CD4-positive, alpha-beta T cell treated with Interferon alpha-2 for 1 hour (primary cell): ENCODE data around the gene ABCG4.
A peak's percentile ranks its signal among the peaks of the same experiment; 100 is the strongest.
"Not testable (repeated sequence)": the region's sequence is repeated elsewhere in the genome, so short reads cannot be mapped to it uniquely, and the experiment has no call there.

Experiments used
- DNase-seq, 2 donors: peaks; one replicate each; pipeline ENCODE4 v3.0.0-alpha.2; 2020 to 2022

The ABCG4 gene

DNA sequence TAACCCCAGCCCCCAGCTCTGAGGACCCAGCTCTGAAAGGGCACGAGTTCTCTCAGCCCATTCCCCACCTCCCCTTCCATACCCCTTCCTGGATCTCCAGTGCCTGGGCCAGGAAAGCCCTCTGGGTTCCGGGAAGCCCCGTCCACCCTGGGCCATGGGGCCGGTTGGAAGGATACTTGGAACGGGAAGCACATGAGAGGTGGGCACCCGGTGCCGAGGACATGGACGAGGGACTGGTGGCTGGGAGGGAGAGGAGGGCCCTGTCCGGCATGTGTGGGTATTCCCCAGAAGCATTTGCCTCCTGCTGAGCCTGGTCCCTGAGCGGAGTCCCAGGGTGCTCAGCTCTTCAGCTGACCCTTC, 32.6 kb upstream of the ABCG4 start:
- no peak for DNase-seq

DNA sequence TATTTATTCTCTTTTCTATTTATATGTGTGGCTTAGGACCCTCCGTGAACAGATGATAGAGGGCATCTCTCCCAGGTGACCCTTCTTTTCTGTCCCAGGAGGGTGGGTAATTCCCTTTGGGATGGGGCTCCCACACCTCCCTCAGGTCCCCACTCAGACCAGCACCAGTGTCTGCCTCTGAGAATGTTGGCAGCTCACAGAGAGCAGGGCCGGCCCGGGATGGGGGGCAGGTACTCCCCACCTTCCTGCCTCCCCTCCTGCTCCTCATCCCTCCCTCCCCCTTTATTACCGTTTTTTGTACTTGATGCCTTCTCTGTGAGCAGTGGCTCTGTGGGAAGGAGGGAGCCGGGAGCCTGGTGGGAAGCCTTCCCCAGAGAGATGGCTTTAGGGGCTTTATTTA, 32.3 kb upstream of the ABCG4 start:
- no peak for DNase-seq

DNA sequence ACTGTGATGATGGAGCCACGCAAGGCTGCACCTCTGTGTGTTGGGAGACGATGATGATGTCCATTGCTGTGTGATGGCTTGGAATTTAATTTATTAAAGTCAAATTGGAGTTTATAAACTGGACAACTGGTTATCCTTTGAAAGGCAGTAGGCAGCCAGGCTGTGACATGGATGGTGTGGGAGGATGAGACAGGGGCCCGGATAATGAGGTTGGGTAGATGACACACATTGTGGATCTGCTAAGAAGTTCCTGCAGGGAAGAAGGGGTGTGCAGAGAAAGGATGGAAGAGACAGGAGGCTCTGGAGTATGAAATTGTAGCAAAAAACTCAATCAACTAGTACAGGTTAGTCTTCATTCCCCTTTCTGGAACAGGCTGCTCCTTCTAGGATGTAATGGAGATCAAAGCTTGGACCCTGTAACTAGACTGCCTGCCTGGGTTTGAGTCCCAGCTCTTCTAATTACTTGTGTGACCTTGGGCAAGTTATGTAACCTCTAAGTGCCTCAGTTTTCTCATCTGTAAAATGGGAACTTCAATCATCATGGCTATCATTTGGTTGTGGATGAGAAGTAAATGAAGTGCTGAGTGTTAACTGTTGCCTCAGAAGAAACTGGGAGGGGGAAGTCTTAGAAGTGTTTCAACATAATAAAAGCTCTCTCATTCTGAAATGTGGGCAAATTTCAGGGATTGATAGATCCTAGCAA, 31.7 kb upstream of the ABCG4 start:
- DNase-seq: no peak

DNA sequence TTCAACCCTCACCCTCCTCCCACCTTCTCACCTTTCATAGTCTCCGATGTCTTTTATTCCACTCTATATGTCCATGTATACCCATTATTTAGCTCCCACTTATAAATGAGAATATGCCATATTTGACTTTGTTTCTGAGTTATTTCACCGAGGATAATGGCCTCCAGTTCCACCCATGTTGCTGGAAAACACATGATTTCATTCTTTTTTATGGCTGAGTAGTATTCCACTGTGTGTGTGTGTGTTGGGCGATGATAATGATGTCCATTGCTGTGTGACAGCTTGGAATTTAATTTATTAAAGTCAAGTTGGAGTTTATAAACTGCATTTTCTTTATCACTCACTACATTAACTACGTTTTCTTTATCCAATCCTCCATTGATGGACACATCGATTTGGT, 30.6 kb upstream of the ABCG4 start:
- no peak for DNase-seq

DNA sequence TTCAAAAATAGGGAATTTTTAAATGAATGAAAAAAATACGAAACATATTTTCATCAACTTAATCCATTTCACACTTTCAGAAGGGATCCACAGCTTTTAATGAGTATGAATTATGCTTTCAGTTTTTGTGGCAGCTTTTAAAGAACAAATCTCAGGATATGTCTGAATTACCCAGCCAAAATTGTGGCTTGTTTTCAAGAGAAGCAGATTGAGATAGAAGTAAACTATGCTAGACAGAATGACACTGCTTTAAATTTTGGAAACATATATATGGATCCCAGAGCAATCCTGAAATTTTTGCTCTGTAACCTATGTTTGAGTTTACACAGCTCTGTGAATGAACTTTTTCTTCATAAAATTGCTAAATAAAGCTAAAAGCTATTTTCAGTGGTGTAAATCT, 29.9 kb upstream of the ABCG4 start:
- DNase-seq: no peak

DNA sequence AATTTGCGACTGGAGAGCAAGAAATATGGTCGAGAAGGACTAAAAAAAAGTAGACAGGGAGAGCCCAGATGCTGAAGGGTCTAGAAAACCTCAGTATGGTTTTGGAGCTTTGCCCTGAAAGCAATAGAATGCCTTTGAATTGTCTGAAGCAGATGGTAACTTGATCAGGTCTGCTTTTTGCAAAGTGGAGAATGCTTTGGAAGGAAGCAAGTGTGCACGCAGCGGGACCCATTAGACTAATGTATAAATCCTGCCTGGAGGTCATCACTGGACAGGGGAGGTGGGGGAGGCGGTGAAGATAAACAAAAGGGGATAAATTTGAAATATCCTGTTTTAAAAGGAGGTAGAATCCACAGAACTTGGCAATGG, 28.2 kb upstream of the ABCG4 start:
- DNase-seq: no peak

DNA sequence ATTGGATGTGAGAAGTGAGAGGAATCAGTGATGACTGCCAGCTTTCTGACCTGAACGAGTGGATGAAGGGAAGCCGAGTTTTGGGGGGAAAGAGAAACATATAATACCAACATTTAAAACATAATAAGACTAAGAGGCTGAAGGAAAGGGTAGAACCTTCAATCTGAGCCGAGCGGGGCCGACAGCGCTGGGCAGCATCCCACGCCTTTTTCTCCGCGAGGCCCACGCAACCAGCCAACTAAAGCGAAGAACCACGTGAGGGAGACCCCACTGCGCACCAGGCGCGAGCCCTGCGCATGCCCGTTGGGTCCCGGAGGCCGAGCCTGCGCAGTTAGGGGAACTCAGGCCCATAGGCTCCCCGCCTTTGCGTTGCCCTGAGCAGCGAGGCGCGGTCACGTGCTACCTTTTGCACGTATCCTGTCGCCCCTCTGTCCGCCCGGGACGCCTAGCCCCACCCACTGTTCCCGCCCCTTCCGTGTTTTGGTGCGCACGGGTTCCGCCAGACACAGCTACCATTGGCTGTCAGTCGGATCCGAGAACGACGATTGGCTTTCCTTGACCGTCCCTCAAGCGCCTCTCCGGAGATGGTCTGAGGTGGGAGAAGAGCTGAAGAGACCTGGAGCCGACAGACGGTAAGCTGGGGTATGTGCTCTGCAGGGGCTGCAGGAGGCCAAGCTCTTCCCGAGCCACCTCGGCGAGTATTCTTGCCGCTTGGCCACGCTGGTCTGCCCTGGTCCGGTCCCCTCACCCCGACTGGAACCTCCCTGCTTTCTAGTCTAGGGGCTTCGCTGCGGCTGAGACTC, 27.6 kb upstream of the ABCG4 start, which contains the start of gene HINFP:
Gene HINFP, plus strand, starts transcription at position 573 of the 803 bp plus-strand sequence. CDS start 5,365 bp downstream, outside the sequence.
- DNase-seq: peak; percentile 100

DNA sequence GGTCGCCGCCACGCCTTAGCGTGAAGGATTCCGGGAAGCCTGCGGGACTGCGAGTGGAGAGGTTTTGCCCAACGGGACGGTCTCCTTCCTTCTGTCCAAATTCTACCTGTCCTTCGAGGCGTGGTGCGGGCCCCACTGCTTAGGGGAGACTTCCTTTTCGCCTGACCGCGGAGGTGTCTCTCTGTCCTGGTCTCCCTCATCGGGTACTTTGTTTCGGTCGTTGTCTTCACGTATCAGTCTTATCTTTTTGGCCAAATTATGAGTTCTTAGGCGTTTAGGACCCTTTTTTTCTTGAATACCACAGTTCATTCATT, 27.1 kb upstream of the ABCG4 start:
- no peak for DNase-seq

DNA sequence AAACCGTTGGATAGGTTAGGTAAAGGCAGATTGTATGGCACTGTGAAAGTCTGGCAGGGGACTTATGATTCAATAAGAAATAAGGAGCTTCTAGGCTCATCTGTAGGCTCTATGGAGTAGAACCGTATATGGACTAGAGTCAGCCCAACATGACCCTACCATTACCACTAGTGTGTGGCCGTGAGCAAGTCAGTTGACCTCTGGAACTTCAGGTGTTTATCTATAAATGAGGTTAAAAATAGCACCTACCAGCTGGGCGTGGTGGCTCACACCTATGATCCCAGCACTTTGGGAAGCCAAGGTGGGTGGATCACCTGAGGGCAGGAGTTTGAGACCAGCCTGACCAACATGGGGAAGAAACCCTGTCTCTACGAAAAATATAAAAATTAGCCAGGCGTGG, 23.0 kb upstream of the ABCG4 start:
- DNase-seq: no peak

DNA sequence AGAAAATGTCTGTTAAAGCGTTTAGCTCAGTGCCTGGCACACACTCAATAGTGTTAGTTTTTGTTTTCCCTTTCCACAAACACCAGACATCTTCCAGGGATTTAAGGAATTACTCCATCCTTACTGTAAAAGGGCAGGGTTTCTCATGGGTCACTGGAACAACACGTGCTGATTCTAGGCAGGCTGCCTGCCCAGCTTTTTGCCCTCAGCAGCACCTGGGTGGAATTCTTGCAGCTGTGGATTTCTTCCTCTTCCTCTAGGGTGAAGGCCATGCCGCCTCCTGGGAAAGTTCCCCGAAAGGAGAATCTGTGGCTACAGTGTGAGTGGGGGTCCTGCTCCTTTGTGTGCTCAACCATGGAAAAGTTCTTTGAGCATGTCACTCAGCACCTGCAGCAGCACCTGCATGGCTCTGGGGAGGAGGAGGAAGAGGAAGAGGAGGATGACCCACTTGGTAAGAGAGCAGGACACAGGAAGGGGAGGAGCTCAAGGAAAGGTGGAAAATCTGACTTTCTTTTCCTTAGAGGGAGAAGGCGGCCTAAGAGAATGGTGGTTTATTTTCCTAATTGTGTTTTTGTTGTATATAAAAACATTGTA, 22.1 kb upstream of the ABCG4 start:
- no peak for DNase-seq

DNA sequence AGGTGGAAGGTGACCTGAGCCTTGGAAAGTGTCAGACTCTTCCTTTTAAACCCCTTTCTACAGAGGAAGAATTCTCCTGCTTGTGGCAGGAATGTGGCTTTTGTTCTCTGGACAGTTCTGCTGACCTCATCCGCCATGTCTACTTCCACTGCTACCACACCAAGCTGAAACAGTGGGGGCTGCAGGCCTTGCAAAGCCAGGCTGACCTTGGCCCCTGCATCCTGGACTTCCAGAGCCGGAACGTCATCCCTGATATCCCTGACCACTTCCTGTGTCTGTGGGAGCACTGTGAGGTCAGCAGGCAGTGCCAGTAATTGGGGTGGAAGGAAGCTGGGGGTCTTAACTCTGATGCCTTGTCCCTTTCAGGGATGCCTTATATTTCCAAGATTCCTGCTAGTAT, 18.2 kb upstream of the ABCG4 start:
- DNase-seq: no peak

DNA sequence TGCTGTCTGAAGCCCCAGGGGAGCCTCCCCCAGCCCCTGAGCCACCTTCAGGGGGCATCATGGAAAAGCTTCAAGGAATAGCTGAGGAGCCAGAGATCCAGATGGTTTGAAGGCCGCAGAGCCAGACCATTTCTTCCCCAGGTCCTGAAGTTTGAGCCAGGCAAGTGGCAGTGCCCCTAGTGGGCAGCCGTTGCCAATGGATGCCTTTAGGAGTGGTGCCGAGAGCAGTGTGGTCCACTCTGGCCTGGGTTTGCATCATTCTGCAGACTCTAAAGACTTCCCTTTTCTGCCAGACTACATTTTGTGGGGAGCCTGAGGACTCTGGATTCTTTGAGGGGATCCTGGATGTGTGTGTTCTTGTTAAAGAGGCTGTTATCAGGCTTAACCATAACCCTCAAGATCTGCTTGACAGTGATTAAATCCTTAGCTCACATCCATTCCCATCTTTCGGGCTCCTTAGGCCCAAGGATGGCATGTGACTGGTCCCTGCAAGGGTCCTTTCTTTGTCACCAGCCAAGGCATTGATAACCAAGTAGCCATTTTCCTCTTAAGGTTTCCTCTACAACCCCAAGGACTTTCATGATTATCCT, 14.4 kb upstream of the ABCG4 start:
- DNase-seq: peak in 1 of 2 donors; percentile 24

DNA sequence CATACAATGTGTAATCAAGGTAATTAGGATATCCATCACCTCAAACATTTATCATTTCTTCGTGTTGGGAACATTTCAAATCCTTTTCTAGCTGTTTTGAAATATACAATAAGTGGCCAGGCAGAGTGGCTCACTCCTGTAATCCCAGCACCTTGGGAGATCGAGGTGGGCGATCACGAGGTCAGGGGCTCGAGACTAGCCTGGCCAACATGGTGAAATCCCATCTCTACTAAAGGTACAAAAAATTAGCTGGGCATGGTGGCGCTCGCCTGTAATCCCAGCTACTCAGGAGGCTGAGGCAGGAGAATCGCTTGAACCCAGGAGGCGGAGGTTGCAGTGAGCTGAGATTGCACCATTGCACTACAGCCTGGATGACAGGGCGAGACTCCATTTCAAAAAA, 9.6 kb upstream of the ABCG4 start:
- DNase-seq: not testable (repeated sequence)

DNA sequence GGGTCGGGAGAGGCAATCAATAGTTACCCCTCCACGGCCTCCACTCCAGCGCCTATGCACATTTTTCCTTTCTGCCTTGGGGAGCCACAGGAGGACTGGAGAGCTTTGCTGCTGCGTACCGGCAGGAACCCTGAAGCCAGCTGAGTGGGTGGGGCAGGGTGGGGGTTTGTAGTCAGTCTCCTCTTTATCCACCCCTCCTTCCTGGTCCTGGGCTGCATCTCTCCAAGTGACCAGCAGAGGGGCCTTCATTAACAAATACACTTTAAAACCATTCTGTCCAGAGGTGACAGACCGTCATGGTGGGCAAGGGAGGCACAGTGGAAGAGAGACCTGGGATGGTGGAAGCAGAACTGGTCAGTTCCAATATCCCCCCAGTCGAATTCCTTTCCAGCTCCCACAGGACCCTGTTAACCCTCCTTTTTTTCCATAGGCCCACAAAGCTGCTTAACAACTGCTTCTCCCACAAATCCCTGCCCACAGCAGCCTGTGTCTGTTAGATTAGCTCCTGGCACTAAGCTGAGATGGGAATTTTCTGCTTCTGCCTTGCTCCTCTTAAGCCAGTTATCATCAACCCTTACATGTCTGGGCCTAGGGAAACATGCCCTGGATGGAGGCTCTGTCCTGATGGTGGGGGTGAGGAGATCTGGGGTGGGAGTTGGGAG, 3.9 kb upstream of the ABCG4 start:
- DNase-seq: peak; percentile 42 to 45

DNA sequence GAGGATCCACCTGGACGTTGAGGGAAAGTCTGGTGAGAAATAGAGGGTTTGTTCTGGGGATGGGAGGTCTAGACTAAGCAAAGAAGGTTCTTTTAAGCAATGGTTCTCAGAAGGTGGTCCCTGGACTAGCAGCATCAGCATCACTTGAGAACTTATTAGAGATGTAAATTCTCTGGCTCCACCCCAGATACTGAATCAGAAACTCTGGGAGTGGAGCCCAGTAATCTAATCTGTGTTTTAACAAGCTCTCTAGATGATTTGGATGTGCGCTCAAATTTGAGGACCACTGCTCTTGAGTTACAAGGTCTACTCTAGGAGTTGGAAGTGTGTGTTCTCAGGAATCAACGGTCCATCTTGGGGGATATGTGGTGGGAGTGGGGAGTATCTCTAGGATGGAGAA, 3.3 kb upstream of the ABCG4 start:
- no peak for DNase-seq

DNA sequence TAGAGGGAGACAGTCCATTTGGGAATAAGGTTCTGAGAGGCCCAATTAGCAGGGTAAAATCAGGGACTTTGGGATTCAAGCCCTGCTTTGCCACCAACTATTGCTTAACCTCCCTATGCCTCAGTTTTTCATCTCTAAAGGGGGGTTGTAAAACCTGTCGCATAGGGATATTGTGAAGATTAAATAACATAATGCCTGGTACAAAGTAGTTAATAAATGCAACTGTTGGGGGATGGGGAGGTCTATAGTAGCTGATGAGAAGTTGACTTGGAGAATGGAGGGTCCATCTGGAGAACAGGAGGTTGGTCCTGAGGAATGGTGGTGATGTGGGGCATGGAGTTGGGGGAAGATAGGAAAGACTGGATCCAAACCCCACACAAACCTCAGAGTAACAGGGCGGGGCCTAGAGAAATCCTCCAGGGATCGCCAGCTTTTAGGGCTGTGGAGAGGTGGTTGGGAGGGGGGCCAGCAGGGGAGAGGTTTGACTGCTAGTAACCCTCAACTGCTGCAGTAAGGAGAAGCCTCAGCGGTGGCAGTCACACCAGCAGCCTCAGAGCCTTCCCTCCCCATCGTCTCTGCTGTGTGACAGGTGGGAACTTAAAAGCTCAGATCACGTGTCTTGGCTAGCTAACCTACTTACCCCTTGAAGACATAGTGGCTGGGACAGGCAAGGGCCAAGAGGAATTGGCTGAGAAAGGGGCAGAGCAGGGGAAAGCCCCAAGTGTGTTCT, 1.1 kb upstream of the ABCG4 start:
- no peak for DNase-seq

DNA sequence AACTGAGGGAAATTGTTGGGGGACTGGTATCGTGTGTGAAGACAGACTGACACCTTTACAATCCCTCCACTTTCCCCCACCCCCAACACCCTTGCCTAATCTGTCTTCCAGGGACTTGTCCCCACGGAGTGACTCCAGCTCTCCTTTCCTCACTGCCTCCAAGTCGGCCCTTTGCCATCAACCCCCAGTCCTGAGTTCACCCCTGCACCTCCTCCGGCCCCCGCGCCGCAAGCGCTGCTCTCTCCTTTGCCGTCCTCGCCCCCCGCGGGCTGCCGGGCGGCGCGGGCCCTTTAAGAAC, 183 bp upstream of the ABCG4 start:
- DNase-seq: no peak

DNA sequence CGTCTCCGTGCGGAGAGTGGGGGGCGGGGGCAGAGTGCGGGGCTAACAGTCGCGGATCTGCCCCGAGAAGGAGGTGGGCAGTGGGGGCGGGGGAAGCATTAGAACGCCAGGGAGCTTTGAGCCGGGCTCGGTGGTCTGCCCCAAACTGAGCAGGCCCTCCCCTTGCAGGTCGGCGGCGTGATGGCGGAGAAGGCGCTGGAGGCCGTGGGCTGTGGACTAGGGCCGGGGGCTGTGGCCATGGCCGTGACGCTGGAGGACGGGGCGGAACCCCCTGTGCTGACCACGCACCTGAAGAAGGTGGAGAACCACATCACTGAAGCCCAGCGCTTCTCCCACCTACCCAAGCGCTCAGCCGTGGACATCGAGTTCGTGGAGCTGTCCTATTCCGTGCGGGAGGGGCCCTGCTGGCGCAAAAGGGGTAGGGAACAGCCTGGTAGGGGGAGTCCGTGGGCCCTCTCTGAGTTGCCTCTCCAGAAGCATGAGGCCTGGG, 979 bp downstream of the ABCG4 start:
- DNase-seq: no peak

DNA sequence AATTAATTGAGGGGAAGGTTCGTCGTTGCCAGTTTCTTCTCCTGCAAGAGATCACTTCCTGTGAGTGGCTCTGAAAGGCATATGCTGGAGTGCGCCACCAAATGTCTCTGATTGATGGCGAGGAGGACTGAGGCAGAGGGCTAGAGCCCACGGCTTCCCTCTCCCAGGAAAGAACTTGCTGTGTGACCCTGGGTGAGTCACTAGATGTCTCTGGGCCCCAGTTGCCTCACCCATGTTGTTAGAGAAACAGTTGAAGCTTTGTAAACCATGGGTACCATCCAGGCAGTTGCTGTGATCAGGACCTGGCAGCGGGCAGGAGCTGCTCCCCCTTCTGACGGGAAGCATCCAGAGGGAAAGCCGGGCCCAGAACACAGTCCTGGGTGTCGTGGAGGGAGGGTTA, 3.2 kb downstream of the ABCG4 start:
- DNase-seq: no peak

DNA sequence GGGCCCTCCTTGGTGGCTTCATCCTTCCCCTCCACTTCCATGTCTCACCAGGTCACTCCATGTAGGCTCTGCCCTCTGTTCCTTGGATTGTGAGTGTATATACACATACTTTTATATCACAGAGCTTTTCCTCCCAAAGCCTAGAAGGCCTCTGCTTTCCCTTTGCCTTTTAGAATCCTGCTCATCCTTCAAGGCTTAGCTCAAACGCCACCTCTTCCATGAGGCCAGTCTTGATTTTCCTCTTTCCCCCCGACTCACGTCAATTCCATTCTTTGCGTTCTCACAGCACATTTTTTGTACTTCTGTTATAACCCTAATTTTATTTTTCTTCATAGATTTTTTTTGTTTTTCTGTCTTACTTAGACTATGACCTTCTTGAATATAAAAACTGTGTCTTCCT, 3.8 kb downstream of the ABCG4 start:
- no peak for DNase-seq

DNA sequence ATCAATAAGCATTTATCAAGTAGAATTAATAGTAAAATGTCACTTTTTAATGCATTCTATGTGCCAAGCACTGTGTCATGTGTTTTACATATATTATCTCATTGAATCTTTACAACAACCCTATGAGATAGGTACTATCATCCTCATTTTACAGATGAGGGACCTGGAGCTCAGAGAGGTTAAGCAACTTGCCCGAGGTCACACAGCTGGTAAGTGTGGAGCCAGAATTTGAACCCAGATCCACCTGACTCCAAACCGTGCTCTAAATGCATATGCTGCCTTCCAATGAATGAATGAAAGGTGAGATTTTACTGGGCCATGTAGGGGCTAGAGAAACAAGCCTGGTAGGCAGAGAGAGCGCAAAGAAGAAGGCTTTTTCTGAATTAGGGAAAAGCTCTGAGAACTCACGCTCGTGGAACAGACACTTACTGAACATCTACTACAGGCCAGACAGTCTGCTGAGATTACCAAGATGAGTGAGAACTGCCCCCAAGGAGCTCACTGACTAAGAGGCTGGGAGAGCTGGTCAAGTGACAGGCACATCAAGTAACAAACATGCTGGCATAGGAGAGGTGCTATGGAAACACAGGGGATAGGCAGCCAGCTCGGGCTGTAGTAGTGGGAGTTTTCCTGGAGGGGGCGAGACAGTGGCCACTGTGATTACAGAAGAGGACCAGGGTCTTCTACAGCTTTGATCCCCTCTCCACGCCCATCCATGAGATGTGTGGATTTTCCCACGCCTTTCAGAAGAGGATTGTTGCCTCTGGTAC, 4.4 kb downstream of the ABCG4 start:
- DNase-seq: no peak

DNA sequence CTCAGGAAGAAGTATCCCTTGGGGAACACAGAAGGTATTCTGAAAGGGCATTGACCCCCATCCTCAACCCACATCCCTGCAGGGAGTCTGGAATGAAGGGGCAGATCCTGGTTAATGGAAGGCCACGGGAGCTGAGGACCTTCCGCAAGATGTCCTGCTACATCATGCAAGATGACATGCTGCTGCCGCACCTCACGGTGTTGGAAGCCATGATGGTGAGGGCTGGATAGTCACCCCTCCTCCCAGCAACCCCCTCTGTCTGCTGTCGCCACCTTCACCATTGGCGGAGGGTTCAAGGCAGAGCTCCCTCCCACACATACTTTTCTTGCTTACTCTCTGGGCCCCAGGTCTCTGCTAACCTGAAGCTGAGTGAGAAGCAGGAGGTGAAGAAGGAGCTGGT, 5.3 kb downstream of the ABCG4 start:
- DNase-seq: no peak
